Measurements from ENCODE around the gene HIPK2. TPM values are rescaled to one million over a fixed set of nuclear protein-coding genes. Genes with fewer than 3 reads are reported as not detected.

The HIPK2 gene
- total and polyA plus RNA-seq, 2 donors (not counting 3 experiments of a cell fraction or from before 2014, with no cell fraction given) = 9.0 to 43.8 TPM

DNA sequence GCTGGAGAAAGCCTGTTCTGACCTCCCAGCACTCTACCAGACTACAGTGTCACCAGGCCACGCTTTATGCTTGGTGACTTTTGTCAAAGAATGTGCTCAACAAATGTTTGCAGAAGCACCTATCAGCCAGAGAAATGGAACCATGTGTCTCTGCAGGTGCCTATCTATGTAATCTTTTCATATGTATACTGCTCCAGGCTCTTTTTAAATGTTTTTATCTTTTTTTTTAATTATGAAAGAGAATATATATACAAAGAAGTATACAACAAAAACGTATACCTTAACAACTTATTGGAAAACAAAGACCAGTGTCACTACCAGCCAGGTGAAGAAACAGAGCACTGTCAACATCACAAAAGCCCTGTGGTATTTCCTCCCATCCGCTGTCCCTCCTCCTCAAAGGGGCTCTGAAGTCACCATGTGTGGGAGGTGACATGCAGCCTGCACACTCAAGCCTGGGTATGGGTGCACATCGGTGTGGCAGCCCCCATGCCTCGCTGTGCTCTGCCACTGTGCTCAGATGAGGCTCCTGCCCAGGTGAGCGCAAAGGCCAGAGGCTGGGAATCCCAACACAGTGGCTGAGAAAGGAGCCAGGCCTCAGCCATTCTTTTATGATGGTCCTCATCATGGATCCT, 133.7 kb downstream of the HIPK2 start:
- Histone ChIP-seq H3K4me2 (ENCODE audit: insufficient read depth, low read length) (no peak overlapping the region), H3K79me2 (ENCODE audit: control insufficient read depth, insufficient read depth, low read length) (peaks cover 49% of the 10 kb centered on the region), H3K27ac (ENCODE audit: insufficient read depth, low read depth, low read length) (no peak overlapping the region), H3K4me3 (replicated peaks in 1 of 3; ENCODE audit: insufficient read depth in 1 of 3, low read depth in 1 of 3, low read length in 3 of 3) (no peak overlapping the region), H2AFZ (ENCODE audit: low read depth, low read length) (no peak overlapping the region), H3K9me1 (replicated peaks; ENCODE audit: control insufficient read depth, extremely low read depth, insufficient read depth, low read length) (no peaks in the 10 kb centered on the region), H4K20me1 (replicated peaks; ENCODE audit: control insufficient read depth, extremely low read depth, insufficient read depth, low read length) (no peaks in the 10 kb centered on the region), H3K36me3 (ENCODE audit: control insufficient read depth in 2 of 2, extremely low read depth in 1 of 2, insufficient read depth in 2 of 2, low read length in 2 of 2) (peaks cover 0 to 2% of the 10 kb centered on the region in 2 experiments), H3K4me1 (ENCODE audit: control insufficient read depth, extremely low read depth, insufficient read depth, low read length) (peaks cover 21% of the 10 kb centered on the region), H3K27me3 (ENCODE audit: control insufficient read depth in 2 of 2, insufficient read depth in 2 of 2, low read length in 2 of 2) (no peaks in the 10 kb centered on the region), H3K9me3 (replicated peaks; ENCODE audit: control insufficient read depth, insufficient read depth, low read length) (no peaks in the 10 kb centered on the region), H3K9ac (replicated peaks; ENCODE audit: extremely low read depth, insufficient read depth, low read length) (no peak overlapping the region)
- intact Hi-C loops (cut with micrococcal nuclease) = no loop called here
- DNase-seq (ENCODE audit: low read depth, low spot score) (no peak), FAIRE-seq (no peak)
- CTCF ChIA-PET = interaction anchor here (2.0 to 4.9 kb wide), 6 partner anchors 10 to 358 kb away, joined by 9 to 233 read pairs (median 22); no protein-coding TSS in a partner anchor
- dilution Hi-C loops (cut with MboI; ENCODE audit: extremely low pct_ligation_motif_present, low sequenced_read_pairs) = no loop called here
- POLR2A ChIA-PET = no interaction called here
- TF ChIP-seq POLR2AphosphoS5 (IDR thresholded peaks at IDR 0.05; ENCODE audit: insufficient read depth, low read depth, low read length) (no peak), JUN (IDR thresholded peaks at IDR 0.05; ENCODE audit: borderline replicate concordance, insufficient read depth, insufficient read length, low read depth) (no peak), POLR2A (IDR thresholded peaks at IDR 0.05; ENCODE audit: low read depth, low read length) (no peak)
- no TSS peak for BruUV-seq (replicated peaks)

DNA sequence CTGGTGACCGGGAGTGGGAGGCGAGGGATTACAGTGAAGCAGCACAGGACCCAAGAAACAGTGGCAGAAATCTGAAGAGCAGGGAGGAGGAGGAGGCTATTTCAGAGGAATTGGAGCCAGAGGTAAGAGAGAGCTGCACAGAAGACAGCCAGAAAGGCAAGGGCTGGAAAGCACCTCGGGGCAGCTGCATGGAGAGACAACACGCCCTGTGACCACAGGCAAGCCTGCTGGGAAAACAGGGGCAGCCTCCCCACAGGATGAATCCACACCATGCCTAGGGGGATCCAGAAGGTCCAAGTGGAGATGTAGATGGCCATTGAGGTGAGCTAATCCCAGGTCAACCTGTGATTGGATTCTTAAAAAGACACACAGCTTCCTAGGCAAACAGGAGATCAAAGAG, 135.5 kb downstream of the HIPK2 start:
- POLR2A ChIA-PET = no interaction called here

More for the DNA sequence above, 135.5 kb downstream of the HIPK2 start:
- Histone ChIP-seq H3K9ac (replicated peaks; ENCODE audit: extremely low read depth, insufficient read depth, low read length) (no peak overlapping the region), H3K4me1 (ENCODE audit: control insufficient read depth, extremely low read depth, insufficient read depth, low read length) (peaks cover 4% of the 10 kb centered on the region), H4K20me1 (replicated peaks; ENCODE audit: control insufficient read depth, extremely low read depth, insufficient read depth, low read length) (no peaks in the 10 kb centered on the region), H3K79me2 (ENCODE audit: control insufficient read depth, insufficient read depth, low read length) (peaks cover 50% of the 10 kb centered on the region), H2AFZ (ENCODE audit: low read depth, low read length) (no peak overlapping the region), H3K4me3 (replicated peaks in 1 of 3; ENCODE audit: insufficient read depth in 1 of 3, low read depth in 1 of 3, low read length in 3 of 3) (no peak overlapping the region), H3K27ac (ENCODE audit: insufficient read depth, low read depth, low read length) (no peak overlapping the region), H3K27me3 (ENCODE audit: control insufficient read depth in 2 of 2, insufficient read depth in 2 of 2, low read length in 2 of 2) (no peaks in the 10 kb centered on the region), H3K9me3 (replicated peaks; ENCODE audit: control insufficient read depth, insufficient read depth, low read length) (no peaks in the 10 kb centered on the region), H3K4me2 (ENCODE audit: insufficient read depth, low read length) (no peak overlapping the region), H3K36me3 (ENCODE audit: control insufficient read depth in 2 of 2, extremely low read depth in 1 of 2, insufficient read depth in 2 of 2, low read length in 2 of 2) (peaks cover 0 to 2% of the 10 kb centered on the region in 2 experiments), H3K9me1 (replicated peaks; ENCODE audit: control insufficient read depth, extremely low read depth, insufficient read depth, low read length) (no peaks in the 10 kb centered on the region)
- dilution Hi-C loops (cut with MboI; ENCODE audit: extremely low pct_ligation_motif_present, low sequenced_read_pairs) (no loop called here), intact Hi-C loops (cut with micrococcal nuclease) (no loop called here)
- no TSS peak for BruUV-seq (replicated peaks)
- TF ChIP-seq, protein P1, sequence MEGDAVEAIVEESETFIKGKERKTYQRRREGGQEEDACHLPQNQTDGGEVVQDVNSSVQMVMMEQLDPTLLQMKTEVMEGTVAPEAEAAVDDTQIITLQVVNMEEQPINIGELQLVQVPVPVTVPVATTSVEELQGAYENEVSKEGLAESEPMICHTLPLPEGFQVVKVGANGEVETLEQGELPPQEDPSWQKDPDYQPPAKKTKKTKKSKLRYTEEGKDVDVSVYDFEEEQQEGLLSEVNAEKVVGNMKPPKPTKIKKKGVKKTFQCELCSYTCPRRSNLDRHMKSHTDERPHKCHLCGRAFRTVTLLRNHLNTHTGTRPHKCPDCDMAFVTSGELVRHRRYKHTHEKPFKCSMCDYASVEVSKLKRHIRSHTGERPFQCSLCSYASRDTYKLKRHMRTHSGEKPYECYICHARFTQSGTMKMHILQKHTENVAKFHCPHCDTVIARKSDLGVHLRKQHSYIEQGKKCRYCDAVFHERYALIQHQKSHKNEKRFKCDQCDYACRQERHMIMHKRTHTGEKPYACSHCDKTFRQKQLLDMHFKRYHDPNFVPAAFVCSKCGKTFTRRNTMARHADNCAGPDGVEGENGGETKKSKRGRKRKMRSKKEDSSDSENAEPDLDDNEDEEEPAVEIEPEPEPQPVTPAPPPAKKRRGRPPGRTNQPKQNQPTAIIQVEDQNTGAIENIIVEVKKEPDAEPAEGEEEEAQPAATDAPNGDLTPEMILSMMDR (IDR thresholded peaks at IDR 0.05; ENCODE audit: extremely low read depth in 1 of 2, insufficient read depth in 1 of 2, low read depth in 1 of 2, low read length in 2 of 2) = no peak
- TF ChIP-seq, protein P2, sequence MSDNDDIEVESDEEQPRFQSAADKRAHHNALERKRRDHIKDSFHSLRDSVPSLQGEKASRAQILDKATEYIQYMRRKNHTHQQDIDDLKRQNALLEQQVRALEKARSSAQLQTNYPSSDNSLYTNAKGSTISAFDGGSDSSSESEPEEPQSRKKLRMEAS (IDR thresholded peaks at IDR 0.05; ENCODE audit: insufficient read depth, insufficient read length) = no peak
- TF ChIP-seq GATA2 (IDR thresholded peaks at IDR 0.05; ENCODE audit: insufficient read depth, insufficient read length, low read depth, low read length) (no peak), FOS (IDR thresholded peaks at IDR 0.05; ENCODE audit: borderline replicate concordance, insufficient read depth, low read length) (no peak), JUN (IDR thresholded peaks at IDR 0.05; ENCODE audit: borderline replicate concordance, insufficient read depth, insufficient read length, low read depth) (no peak), POLR2AphosphoS5 (IDR thresholded peaks at IDR 0.05; ENCODE audit: insufficient read depth, low read depth, low read length) (no peak), POLR2A (IDR thresholded peaks at IDR 0.05; ENCODE audit: low read depth, low read length) (no peak), MYC (IDR thresholded peaks at IDR 0.05; ENCODE audit: low read depth, low read length) (no peak), EZH2 (IDR thresholded peaks at IDR 0.05; ENCODE audit: borderline replicate concordance, low read depth, low read length, severe bottlenecking) (no peak)
- DNase-seq (ENCODE audit: low read depth, low spot score) (no peak), FAIRE-seq (no peak)
- CTCF ChIA-PET = interaction anchor here (1.0 to 1.5 kb wide), 5 partner anchors 23 to 362 kb away, joined by 3 to 10 read pairs (median 4); partner anchors contain the start of gene HIPK2

All from endothelial cell of umbilical vein (primary cell).